NOMO-1 treated with dmso at 0.1 percent for 144 hours (cell line): ENCODE data around the gene NUPR1.
"Not testable (repeated sequence)": the region's sequence is repeated elsewhere in the genome, so short reads cannot be mapped to it uniquely, and the experiment has no call there.

Source experiments
- DNase-seq: peaks from one replicate; lab custom pipeline; 2025; ENCODE audit not compliant: unreplicated experiment; lab: John Stamatoyannopoulos, UW

NUPR1 gene, protein sequence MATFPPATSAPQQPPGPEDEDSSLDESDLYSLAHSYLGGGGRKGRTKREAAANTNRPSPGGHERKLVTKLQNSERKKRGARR

DNA sequence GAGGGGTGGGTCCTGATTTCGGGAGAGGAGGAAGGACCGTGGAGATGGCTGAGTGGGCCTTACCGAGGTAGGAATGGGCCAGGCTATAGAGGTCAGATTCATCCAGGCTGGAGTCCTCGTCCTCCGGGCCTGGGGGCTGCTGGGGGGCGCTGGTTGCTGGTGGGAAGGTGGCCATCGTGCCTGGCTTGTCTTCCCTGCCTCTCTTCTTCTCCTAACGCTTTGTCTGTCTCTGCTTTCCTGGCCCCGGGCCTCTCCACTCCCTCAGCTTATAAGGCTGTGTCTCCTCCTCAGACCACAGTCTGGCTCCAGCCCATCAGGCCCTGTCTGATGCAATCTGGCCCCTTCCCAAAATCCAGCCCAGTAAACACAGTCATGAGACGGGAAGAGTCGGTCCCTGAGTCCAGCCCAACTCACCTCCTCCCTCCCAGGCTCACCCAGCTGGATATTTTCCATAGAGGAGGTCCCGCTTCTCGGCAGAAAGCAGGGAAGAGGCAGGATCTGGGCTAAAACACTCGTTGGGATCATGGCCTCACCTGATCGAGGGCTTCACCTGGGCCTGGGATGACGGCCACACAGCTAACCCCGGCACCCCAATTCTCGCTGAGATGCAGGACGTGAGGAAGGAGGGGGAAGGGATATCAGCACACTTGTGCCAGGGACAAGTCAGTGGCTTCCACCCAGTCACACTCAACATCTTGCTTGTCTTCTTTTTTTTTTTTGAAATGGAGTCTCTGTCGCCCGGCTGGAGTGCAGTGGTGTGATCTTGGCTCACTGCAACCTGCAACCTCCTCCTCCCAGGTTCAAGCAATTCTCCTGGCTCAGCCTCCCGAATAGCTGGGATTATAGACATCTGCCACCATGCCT lies at the start of gene NUPR1:
Gene NUPR1, minus strand, starts transcription at position 242 of the 864 bp plus-strand sequence. Its CDS starts 67 bp downstream, at position 175.
- no peak for DNase-seq

DNA sequence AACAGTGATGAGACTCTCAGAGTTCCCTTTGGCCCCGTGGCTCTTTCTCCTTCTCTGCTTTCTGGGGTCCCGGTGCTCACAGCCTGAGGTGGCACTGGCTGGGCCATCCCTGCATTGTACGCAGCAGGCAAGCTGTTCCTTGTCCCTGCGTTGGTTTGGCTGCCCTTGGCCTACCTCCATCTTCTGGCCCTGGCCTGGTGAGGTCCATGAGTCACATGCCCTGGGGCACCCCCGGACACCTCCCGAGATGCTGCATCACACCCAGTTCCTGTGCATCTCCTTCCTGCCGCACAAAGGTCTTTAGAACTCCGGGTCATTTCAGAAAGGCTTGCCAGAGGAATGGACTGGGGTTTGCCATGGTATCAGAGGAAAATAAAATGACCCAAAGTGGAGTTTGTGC lies 48.6 kb upstream of the NUPR1 start:
- DNase-seq: no peak

DNA sequence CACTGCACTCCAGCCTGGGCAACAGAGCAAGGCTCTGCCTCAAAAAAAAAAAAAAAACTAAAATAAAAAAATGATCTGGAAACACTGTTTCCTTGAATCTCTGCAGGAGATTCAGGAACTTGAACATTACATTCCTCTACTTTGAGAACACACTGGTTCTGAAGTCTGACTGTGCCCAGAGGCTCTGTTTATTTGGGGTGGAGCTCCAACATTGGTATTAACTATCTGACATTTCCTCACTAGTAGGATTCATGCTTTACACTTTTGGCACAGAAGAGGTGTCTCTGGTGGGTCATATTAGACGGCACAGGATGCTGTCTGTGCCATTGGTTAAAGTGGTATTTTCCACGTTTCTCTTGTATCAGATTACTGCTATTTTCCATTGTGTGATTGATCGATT lies 47.7 kb upstream of the NUPR1 start:
- DNase-seq: no peak

DNA sequence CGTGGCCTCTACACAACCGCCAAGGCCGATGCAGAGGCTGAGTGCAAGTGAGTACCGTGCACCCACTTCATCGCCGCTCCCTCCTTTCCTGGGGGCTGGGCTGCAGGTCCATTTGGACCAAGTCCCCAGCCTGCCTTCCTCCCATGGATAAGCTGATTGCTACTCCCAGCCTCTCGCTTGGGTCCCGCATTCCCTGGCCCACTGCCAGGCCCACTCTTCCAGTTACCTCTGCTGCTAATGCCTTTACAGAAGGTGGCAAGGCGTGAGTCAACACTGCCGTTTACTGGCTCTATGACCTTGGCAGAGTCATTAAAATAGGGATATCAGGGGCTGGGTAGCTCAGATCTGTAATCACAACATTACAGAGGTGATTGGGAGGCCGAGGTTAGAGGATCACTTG lies 46.9 kb upstream of the NUPR1 start:
- DNase-seq: no peak

DNA sequence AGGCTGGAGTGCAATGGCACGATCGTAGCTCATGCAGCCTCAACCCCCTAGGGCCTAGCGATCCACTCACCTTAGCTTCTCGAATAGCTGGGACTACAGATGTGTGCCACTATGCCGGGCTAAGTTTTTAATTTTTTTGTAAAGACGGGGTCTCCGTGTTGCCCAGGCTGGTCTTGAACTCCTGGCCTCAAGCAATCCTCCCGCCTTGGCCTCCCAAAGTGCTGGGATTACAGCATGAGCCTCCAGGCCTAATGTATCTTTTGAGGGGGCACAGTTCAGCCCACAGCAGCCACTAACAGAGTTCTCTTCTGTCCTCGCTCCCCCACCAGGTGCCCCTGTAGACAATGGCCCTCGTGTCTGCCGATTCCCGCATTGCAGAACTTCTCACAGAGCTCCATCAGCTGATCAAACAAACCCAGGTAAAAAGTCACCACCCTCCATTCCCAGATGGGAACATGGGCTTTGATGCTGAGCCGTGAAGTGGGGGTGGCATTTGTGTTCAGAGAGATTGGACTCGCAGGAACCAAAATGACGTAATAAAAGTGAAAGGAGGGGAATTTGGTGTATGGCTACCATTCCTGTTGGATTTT lies 42.0 kb upstream of the NUPR1 start:
- DNase-seq: no peak

DNA sequence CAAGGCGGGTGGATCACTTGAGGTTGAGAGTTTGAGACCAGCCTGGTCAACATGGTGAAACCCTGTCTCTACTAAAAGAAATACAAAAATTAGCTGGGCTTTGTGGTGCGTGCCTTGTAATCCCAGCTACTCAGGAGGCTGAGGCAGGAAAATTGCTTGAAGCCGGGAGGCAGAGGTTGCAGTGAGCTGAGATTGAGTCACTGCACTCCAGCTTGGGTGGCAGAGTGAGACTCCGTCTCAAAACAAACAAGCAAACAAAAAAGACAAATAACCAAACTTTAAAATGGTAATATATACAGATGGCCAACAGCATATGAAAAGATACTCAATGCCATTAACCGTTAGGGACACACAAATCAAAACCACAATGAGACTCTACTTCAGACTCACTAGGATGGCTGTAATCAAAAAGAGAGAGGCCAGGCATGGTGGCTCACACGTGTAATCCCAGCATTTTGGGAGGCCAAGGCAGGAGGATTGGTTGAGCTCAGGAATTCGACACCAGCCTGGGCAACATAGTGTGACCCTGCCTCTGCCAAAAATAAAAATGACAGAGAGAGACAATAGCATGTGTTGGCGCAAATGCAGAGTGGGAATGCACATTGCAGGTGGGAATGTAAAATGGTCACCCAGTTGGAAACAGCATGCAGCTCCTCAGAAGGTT lies 36.8 kb upstream of the NUPR1 start:
- no peak for DNase-seq

DNA sequence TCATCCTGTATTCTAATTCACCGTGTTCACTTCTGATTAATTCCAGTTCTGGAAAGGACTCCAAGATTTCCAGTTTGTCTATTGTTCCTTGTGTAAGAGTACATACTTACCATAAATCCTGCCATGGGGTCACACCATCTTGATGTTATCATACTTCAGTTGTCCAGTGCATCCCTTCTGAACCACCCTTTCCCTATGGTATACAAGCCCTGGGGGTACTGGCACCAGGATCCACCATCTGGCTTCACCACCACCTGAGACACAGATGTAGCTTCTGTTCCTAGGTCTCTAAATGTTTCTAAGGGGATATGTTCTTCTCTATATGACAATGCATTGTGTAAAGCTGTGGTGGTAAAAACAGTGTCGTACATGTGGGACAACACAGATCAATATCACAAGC lies 36.2 kb upstream of the NUPR1 start:
- DNase-seq: no peak

DNA sequence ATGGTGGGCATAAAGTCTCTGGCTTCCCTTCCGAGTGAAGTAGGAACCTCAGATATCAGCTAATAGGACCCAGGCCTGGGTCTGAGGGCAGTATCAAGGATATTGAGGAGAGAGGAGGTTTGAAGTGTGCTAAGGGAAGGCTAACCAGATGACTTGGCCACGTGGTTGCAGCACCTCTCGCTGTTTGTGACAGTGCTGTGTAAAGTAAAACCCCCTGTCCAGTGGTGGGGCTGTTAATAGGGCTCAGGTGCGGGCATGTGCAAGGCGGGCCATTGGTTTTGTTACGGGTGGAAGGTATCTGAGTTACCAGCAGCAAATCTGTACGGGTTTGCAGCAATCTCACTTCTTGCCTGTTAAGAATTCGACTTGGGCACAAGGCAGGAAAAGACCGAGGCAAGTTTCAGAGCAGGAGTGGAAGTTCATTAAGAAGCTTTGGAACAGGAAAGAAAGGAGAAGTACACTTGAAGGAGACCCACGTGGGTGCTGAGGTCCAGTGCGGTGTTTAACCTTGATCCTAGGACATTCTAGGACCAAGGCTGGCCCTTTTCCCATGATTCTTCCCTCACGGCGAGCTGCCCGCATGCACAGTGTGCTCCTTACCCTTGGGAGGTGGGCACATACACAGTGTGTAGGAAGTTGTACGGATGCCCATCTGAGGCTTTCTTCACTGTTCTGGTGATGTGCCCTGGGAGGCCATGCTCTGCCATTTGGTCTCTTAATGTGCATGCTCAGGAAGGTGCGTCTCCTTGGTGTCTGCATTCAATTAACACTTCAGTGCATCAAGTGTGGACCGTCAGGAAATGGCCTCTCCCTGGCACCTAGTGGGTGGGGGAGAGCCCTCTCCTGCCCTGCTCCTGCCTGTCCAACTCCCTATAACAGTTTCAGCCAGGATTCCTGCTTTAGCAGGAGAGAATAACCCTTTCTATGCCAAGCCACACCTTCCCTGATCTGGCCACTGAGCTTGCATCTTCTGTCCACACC lies 35.3 kb upstream of the NUPR1 start:
- no peak for DNase-seq

DNA sequence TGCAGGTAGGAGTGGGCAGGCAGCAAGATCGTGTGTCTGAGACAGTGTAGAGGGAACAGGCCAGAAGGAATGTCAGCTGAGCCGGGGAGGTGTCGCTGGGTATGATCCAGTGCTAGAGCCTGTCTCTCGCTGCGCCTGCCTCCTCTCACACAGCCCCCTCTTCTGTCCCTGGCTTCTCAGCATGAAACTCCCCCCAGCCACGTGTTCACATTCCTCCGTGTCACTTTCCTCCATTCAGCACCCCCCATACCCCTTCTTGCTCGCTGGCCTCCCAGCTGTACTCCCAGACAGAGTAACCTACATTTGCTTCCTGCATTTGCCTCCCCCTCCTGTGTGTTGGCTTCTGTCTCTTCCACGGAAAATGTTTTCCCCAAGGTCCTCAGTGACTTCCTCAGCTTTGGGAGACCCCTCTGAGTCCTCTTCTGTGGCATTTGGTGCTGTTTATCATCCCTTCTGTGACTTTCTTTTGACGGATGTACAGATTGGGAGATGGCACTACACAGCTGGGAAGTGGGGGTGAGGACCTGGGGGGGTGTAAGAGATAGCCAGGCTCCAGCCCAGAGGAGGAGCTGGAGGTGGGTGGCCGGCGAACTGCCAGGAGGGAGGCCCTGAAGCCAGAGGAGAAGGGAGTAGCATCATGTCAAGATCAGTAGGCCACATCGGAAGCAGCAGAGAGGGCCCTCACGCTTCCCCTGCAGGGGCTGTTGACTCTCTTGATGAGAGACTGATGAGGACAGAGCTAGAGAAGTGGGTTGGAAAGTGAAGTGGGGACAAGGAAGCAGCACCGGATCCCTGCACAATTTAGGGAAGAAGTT lies 34.1 kb upstream of the NUPR1 start:
- DNase-seq: no peak

DNA sequence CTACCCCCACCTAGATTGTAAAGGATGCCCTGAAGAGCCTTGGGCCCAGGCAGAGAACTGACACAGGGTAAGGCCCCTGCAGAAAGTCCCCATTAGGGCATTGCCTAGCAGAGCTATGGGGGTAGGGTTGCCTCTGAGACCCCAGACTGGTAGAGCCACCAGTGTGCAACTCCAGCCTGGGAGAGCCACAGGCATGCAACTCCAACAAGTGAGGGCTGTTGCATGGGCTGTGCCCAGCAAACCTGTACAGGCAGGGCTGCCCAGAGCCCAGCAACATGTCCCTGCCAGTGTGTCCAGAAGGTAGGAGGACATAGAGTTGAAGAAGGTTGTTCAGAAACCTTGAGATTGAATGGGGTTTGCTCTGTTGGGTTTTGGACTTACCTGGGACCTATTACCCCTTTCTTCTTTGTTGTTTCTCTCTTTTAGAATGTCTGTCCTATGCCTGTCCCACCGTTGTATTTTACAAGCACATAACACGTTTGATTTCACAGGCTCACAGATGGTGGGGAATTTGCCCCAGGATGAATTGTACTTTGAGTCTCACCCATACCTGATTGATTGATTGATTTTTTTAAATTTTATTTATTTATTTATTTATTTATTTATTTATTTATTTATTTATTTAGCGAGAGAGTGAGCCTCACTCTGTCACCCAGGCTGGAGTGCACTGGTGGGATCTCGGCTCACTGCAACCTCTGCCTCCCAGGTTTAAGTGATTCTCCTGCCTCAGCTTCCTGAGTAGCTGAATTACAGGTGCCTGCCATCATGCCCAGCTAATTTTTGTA lies 31.4 kb upstream of the NUPR1 start:
- DNase-seq: no peak

DNA sequence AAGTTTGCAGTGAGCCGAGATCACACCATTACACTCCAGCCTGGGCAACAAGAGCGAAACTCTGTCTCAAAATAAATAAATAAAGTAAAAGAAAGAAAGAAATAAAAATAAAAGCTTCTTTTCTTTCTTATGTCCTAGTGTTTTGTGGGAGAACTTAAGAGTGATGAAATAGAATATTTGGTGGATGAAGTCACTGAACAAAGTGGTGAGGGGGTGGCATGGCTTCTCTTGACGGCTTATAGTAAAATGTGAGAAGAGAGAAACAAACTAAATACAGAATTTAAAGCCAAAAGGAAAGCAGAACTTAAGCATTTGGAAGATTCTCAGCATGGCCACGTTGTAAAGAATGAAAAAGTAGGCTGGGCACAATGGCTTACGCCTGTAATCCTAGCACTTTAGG lies 30.2 kb upstream of the NUPR1 start:
- no peak for DNase-seq

DNA sequence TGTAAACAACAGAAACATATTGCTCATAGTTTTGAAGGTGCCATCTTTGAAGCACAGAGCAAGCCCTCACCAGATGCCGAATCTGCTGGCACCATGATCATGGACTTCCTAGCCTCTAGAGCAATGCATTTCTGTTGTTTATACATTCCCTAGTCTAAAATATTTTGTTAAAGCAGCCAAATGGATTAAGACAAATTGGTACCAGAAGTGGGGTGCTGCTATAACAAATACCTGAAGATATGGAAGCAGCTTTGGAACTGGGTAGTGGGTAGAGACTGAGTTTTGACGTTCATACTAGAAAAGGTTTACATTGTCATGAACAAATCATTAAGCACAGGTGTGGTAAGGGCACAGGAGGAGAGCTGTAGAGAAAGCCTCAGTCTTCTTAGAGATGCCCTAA lies 28.5 kb upstream of the NUPR1 start:
- DNase-seq: no peak

DNA sequence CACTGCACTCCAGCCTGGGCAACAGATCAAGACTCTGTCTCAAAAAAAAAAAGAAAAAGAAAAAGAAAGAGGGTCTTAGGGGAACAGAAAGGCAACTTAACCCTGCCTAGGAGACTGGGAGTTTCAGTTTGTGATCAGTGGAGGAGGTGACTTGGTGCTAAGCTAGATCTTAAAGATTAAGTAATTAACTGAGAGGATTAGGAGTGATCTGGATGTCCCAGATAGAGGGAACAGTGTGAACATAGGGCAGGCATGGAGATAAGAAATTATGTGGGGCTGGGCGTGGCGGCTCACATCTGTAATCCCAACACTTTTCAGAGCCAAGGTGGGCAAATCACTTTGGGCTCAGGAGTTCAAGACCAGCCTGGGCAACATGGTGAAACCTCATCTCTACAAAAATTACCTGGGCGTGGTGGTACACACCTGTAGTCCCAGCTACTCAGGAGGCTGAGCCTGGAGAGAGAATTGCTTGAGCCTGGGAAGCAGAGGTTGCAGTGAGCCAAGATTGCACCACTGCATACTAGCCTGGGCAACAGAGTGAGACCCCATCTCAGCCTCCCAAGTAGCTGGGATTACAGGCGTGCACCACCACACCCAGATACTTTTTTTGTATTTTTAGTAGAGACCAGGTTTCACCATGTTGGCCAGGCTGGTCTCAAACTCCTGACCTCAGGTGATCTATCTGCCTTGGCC lies 27.6 kb upstream of the NUPR1 start:
- not testable (repeated sequence) for DNase-seq

DNA sequence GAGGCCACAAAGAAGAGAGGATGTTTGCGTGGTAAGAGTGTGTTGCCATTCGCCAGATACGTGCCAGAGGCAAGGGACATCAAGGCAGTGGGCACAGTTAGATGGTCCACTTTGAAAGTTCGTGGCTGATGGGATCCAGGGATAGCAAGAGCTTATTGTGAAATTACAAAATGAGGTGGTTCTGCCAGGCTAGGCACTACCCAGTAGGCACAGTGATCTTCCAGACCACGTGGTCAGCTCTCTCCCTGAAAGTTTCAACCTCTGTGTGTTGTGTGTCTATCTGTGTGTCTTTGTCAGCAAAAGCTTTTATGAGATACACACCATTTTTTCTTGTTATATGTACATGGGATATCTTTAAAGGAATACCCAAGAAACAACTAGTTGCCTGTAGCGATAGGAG lies 24.4 kb upstream of the NUPR1 start:
- DNase-seq: no peak

DNA sequence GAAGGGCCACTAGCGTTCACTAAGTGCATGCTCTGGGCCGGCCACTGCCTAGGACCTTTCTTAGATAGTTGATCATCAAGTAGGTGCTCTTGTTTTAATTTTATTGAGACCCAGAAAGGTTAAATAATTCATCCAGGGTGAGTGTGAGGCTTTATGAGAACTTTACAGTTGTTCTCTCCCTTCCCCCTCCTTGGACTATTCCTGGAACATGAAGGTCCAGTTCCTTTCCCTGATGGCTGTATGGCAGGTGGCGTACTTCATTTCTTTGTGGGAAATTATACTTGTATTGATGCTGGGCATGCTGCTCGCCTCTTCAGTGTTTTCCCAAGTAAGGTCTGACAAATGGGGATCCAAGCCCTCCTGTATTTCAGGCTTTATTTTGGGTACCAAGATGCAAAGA lies 23.4 kb upstream of the NUPR1 start:
- DNase-seq: no peak

DNA sequence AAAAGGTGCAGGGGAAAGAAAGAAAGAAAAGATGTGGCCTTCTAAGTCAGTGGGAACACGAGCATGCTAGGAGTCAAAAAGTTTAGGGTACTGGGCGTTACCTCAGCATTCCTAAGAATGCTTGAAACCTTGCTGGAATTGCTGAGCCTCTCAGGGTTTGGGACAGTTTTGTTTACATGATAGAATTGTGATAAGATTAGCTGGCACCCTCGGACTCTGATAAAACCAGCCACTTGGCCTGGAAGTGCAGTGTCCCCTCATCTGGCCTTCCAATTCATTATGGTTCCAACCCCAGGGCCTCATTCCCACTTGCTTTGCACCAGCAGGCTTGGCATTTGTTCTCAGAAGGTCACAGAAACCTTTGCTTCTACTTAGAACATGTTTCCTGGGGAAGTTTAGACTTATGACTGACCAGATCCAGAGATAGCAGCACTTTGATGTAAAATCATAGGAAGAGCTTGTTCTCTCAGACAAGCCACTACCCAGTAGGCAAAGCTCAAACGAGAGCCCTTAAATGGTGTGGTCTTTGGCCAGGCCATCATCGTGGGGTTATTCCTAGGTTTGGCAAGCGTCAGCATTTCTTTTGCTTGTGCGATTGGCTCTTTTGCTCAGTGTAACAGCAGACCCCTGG lies 22.9 kb upstream of the NUPR1 start:
- no peak for DNase-seq

DNA sequence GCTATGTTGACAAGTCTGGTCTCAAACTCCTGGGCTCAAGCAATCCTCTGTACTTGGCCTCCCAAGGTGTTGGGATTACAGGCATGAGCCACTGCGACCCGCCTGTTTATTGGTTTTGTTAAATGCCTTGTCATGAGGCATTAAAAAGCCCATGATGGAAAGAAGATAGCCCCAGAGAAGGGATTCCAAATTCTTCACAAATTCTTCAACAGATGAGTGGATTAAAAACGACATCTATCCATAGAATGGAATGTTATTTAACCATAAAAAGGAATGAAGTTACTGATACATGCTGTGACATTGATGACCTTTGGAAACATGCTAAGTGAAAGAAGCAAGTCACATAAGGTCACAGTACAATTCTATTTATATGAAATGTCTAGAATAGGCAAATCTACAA lies 19.7 kb upstream of the NUPR1 start:
- DNase-seq: no peak

DNA sequence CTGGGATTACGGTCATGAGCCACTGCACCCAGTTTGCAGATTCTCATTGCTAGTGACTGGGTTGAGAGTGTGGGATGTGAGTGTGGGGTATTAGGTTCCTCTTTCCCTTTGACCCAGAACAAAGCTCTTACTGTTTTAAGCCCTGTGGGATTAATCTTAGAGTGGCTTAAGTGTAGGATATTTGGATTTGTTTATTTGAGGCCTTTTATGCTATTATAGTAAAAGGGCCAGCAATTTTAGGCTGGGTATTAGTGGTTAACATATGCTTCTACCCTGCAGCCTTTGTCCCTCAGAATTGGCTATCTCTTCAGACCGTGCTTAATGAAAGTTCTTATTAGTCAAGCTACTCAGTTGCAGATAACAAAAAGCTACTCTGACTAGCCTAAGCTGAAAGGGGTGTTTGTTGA lies 18.1 kb upstream of the NUPR1 start:
- no peak for DNase-seq
